ENCODE measurements around the gene ZNF770.
"Not testable (repeated sequence)": the region's sequence is repeated elsewhere in the genome, so short reads cannot be mapped to it uniquely, and the experiment has no call there.

Gene ZNF770

DNA sequence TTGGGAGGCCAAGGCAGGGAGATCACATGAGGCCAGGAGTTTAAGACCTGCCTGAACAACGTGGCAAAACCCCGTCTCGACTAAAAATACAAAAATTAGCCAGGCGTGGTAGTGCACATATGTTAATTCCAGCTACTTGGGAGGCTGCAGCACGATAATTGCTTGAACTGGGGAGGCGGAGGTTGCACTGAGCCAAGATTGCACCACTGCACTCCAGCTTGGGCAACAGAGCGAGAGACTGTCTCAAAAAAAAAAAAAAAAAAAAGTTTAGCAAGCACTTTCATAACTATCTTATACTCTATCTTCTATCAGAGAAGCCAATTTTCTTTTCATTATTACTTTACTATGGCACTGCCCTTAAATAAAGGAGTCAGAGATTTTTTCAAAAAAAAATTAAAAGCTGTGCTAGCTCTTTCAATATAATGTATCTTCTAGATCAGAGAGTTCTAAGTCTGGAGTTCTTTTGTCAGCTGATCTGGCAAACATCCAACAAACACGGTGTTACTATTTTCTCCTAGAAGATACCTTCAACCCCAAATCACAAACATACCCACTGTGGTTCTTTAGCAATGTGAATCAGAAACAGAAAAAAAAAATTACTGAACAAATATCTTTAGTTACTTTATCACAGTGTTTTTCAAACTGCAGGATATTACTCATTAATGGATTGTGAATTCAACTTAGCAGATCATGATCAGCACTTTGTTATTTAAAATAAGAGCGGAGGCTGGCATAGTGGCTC is 3.0 kb downstream of the ZNF770 start:
- TF ChIP-seq, protein P1, sequence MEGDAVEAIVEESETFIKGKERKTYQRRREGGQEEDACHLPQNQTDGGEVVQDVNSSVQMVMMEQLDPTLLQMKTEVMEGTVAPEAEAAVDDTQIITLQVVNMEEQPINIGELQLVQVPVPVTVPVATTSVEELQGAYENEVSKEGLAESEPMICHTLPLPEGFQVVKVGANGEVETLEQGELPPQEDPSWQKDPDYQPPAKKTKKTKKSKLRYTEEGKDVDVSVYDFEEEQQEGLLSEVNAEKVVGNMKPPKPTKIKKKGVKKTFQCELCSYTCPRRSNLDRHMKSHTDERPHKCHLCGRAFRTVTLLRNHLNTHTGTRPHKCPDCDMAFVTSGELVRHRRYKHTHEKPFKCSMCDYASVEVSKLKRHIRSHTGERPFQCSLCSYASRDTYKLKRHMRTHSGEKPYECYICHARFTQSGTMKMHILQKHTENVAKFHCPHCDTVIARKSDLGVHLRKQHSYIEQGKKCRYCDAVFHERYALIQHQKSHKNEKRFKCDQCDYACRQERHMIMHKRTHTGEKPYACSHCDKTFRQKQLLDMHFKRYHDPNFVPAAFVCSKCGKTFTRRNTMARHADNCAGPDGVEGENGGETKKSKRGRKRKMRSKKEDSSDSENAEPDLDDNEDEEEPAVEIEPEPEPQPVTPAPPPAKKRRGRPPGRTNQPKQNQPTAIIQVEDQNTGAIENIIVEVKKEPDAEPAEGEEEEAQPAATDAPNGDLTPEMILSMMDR (IDR thresholded peaks at IDR 0.05; ENCODE audit: poor library complexity, severe bottlenecking), result no peak
- peaks cover 25% of the 10 kb centered on the region for H3K4me1 ChIP-seq (ENCODE audit: insufficient read depth, poor library complexity, severe bottlenecking)
- no peak overlapping the region for H3K4me3 ChIP-seq (ENCODE audit: severe bottlenecking)
- peaks cover 64% of the 10 kb centered on the region for H3K36me3 ChIP-seq (ENCODE audit: low read depth)
- DNase-seq (ENCODE audit: low spot score) (no peak), ATAC-seq (ENCODE audit: low read depth) (no peak)
- H3K27ac ChIP-seq (ENCODE audit: poor library complexity, severe bottlenecking), result peak overlapping the region; percentile 3
- no peaks in the 10 kb centered on the region for H3K27me3 ChIP-seq (ENCODE audit: insufficient read depth, poor library complexity, severe bottlenecking)
- H3K9me3 ChIP-seq (ENCODE audit: severe bottlenecking), result no peaks in the 10 kb centered on the region

DNA sequence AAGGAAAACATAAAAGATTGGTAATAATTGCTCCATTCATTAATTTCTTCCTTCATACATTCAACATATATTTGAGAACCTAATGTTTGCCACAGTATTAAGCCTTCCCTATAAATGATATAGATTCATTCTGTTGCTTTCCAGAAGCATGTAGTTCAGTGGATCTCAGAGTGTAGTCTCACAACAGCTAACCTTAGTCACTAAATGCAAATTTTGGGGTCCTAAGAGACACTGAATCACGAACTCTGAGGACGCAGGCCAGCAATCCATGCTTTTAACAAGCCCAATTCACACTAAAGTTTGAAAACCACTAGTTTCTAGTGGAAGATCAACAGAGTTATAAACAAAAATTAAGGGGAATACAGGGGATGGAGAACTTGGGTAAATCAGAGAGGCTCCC is 11.3 kb downstream of the ZNF770 start:
- Histone ChIP-seq H3K27me3 (ENCODE audit: insufficient read depth, poor library complexity, severe bottlenecking) (no peaks in the 10 kb centered on the region), H3K4me3 (ENCODE audit: severe bottlenecking) (no peak overlapping the region), H3K9me3 (ENCODE audit: severe bottlenecking) (no peaks in the 10 kb centered on the region), H3K27ac (ENCODE audit: poor library complexity, severe bottlenecking) (no peak overlapping the region), H3K4me1 (ENCODE audit: insufficient read depth, poor library complexity, severe bottlenecking) (no peaks in the 10 kb centered on the region), H3K36me3 (ENCODE audit: low read depth) (peaks cover 30% of the 10 kb centered on the region)
- TF ChIP-seq, protein P1 (IDR thresholded peaks at IDR 0.05; ENCODE audit: poor library complexity, severe bottlenecking), result no peak
- ATAC-seq (ENCODE audit: low read depth) (no peak), DNase-seq (ENCODE audit: low spot score) (no peak)

DNA sequence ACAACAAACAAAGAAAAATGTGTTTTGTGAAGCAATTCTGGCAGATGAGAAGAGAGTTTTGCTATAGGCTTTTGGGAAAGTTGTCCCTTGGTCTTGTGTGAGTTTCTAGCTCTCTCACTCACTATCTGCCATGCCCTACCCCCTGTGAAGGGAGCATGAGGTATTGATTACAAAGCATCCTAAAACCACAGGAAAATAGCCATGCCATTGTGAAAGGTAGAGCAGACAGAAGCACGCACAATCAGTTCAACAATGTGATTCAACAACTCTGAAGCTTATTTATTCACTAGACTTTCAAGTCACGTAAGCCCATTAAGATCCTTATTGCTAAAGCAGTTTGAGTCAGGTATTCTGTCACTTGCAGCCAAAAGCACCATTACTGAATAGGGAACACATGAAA is 12.0 kb downstream of the ZNF770 start:
- no peaks in the 10 kb centered on the region for H3K27me3 ChIP-seq (ENCODE audit: insufficient read depth, poor library complexity, severe bottlenecking)
- TF ChIP-seq, protein P1 (IDR thresholded peaks at IDR 0.05; ENCODE audit: poor library complexity, severe bottlenecking), result no peak
- no peaks in the 10 kb centered on the region for H3K4me1 ChIP-seq (ENCODE audit: insufficient read depth, poor library complexity, severe bottlenecking)
- peaks cover 24% of the 10 kb centered on the region for H3K36me3 ChIP-seq (ENCODE audit: low read depth)
- H3K27ac ChIP-seq (ENCODE audit: poor library complexity, severe bottlenecking), result no peak overlapping the region
- DNase-seq (ENCODE audit: low spot score) (no peak), ATAC-seq (ENCODE audit: low read depth) (no peak)
- no peaks in the 10 kb centered on the region for H3K9me3 ChIP-seq (ENCODE audit: severe bottlenecking)
- no peak overlapping the region for H3K4me3 ChIP-seq (ENCODE audit: severe bottlenecking)

DNA sequence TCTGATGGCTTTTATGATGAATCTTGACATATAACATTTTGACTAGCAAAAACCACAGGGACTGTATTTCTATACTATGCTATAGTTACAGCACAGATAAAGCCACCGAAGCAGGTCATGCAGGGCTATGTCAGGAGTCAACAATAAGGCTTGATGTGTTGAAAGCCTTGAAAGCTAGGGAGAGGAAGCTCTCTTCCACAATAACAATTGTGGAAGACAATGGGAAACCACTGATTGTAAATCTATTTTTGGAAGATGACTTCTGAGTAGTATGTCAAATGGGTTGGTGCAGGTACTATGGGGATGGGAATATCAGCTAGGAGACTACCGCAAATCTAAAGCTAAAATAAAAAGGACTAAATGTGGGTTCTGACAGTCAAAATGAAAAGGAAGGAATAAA is 14.6 kb downstream of the ZNF770 start:
- Histone ChIP-seq H3K9me3 (ENCODE audit: severe bottlenecking) (no peaks in the 10 kb centered on the region), H3K27me3 (ENCODE audit: insufficient read depth, poor library complexity, severe bottlenecking) (no peaks in the 10 kb centered on the region), H3K27ac (ENCODE audit: poor library complexity, severe bottlenecking) (no peak overlapping the region), H3K4me3 (ENCODE audit: severe bottlenecking) (no peak overlapping the region), H3K36me3 (ENCODE audit: low read depth) (peaks cover 9% of the 10 kb centered on the region), H3K4me1 (ENCODE audit: insufficient read depth, poor library complexity, severe bottlenecking) (peaks cover 2% of the 10 kb centered on the region)
- ATAC-seq (ENCODE audit: low read depth), result no peak
- DNase-seq (ENCODE audit: low spot score), result no peak
- TF ChIP-seq, protein P1 (IDR thresholded peaks at IDR 0.05; ENCODE audit: poor library complexity, severe bottlenecking), result no peak

DNA sequence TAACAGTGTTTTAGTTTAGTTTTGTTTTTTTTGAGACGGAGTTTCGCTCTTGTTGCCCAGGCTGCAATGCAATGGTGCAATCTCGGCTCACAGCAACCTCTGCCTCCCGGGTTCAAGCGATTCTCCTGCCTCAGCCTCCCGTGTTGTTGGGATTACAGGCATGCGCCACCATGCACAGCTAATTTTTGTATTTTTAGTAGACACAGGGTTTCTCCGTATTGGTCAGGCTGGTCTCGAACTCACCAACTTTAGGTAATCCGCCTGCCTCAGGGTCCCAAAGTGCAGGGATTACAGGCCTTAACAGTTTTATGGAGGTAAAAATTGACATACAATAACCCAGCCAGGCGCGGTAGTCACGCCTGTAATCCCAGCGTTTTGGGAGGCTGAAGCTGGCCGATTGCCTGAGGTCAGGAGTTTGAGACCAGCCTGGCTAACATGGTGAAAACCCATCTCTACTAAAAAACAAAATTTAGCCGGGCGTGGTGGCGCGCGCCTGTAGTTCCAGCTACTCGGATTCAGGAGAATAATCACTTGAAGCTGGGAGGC is 17.9 kb downstream of the ZNF770 start:
- not testable (repeated sequence) for DNase-seq (ENCODE audit: low spot score); H3K27me3 ChIP-seq (ENCODE audit: insufficient read depth, poor library complexity, severe bottlenecking); H3K9me3 ChIP-seq (ENCODE audit: severe bottlenecking); ATAC-seq (ENCODE audit: low read depth); H3K27ac ChIP-seq (ENCODE audit: poor library complexity, severe bottlenecking); H3K4me1 ChIP-seq (ENCODE audit: insufficient read depth, poor library complexity, severe bottlenecking)
- peaks cover 18% of the 10 kb centered on the region for H3K36me3 ChIP-seq (ENCODE audit: low read depth)
- H3K4me3 ChIP-seq (ENCODE audit: severe bottlenecking), result peak overlapping the region; percentile 94
- TF ChIP-seq, protein P1 (IDR thresholded peaks at IDR 0.05; ENCODE audit: poor library complexity, severe bottlenecking), result peak; percentile 71
